ENCODE data around the gene MTMR3.
A peak's percentile ranks its signal among the peaks of the same experiment; 100 is the strongest.
"Not testable (repeated sequence)": the region's sequence is repeated elsewhere in the genome, so short reads cannot be mapped to it uniquely, and the experiment has no call there.

MTMR3 gene

GRCh38 chr22:29883045-29883774, at the start of gene MTMR3:
MTMR3 (plus strand) TSS chr22:29883174; CDS start chr22:29971060, 87,886 bp downstream.
- DNase-seq = peak; percentile 95 to 98

- DNase-seq = no peak
Measured at GRCh38 chr22:29833392-29833965, 49.5 kb upstream of the MTMR3 start.

- DNase-seq = no peak
Measured at GRCh38 chr22:29834046-29834445, 48.9 kb upstream of the MTMR3 start.

GRCh38 chr22:29836791-29837370, 46.1 kb upstream of the MTMR3 start:
- not testable (repeated sequence) for DNase-seq

- peak; percentile 99 for DNase-seq
Measured at GRCh38 chr22:29837741-29838598, 45.0 kb upstream of the MTMR3 start, which contains the start of gene ASCC2. ASCC2 (minus strand) TSS chr22:29838274; CDS start chr22:29832325, 5,949 bp downstream.

GRCh38 chr22:29838599-29838956, 44.4 kb upstream of the MTMR3 start:
- no peak for DNase-seq

- no peak for DNase-seq
Measured at GRCh38 chr22:29839039-29839438, 43.9 kb upstream of the MTMR3 start.

GRCh38 chr22:29840498-29840897, 42.5 kb upstream of the MTMR3 start:
- no peak for DNase-seq

- DNase-seq = no peak
Measured at GRCh38 chr22:29842172-29842571, 40.8 kb upstream of the MTMR3 start.

GRCh38 chr22:29842740-29843139, 40.2 kb upstream of the MTMR3 start:
- DNase-seq = no peak

GRCh38 chr22:29846290-29846689, 36.7 kb upstream of the MTMR3 start:
- no peak for DNase-seq

GRCh38 chr22:29848111-29848510, 34.9 kb upstream of the MTMR3 start:
- DNase-seq = no peak

- no peak for DNase-seq
Measured at GRCh38 chr22:29854432-29854831, 28.5 kb upstream of the MTMR3 start.

- DNase-seq = no peak
Measured at GRCh38 chr22:29855611-29856181, 27.3 kb upstream of the MTMR3 start.

GRCh38 chr22:29856496-29856895, 26.5 kb upstream of the MTMR3 start:
- DNase-seq = no peak

- DNase-seq = not testable (repeated sequence)
Measured at GRCh38 chr22:29859030-29859429, 23.9 kb upstream of the MTMR3 start.

- no peak for DNase-seq
Measured at GRCh38 chr22:29860006-29860766, 22.8 kb upstream of the MTMR3 start.

GRCh38 chr22:29861672-29862297, 21.2 kb upstream of the MTMR3 start:
- no peak for DNase-seq

GRCh38 chr22:29865572-29865971, 17.4 kb upstream of the MTMR3 start:
- DNase-seq = not testable (repeated sequence)

GRCh38 chr22:29867260-29867659, 15.7 kb upstream of the MTMR3 start:
- no peak for DNase-seq

- DNase-seq = no peak
Measured at GRCh38 chr22:29867851-29868250, 15.1 kb upstream of the MTMR3 start.

- no peak for DNase-seq
Measured at GRCh38 chr22:29870574-29870973, 12.4 kb upstream of the MTMR3 start.
